SK-N-SH (cell line): Measurements from ENCODE around the gene HMGCL. TPM values are rescaled to one million over a fixed set of nuclear protein-coding genes. Genes with fewer than 3 reads are reported as not detected.

Experiments
- CTCF ChIA-PET: fragments of 300-600, 350-600 bp; formaldehyde crosslinking; extraction: SDS; loops from one replicate; lab custom pipeline; 2021; lab: Yijun Ruan, JAX
- POLR2A ChIA-PET: fragments of 350-600 bp; sonication (Branson Sonifier 250); formaldehyde crosslinking; extraction: SDS; loops from one replicate; lab custom pipeline; 2020; ENCODE audit warnings: antibody characterized with exemption, inconsistent platforms; lab: Yijun Ruan, JAX
- DNase-seq: peaks from one replicate; pipeline ENCODE4 v3.0.0; 2012
- H2AFZ ChIP-seq: fragments of 200-600 bp; sonication (generic); 2 replicates; pipeline ENCODE4 v1.8.1; 2016; ENCODE audit warnings: antibody characterized with exemption, mild to moderate bottlenecking, low read depth
- H3F3A ChIP-seq: fragments of 200-600 bp; sonication (generic); replicated peaks from 2 replicates; pipeline ENCODE3; 2016; ENCODE audit warnings: antibody characterized with exemption, mild to moderate bottlenecking; ENCODE audit not compliant: insufficient read depth
- H3K27ac ChIP-seq, 2 experiments: fragments of 200-500 bp in 1 of 2; fragments of 200-600 bp in 1 of 2; sonication (Bioruptor generic) in 1 of 2; sonication (generic), shearing (Covaris generic) in 1 of 2; 2 replicates each; pipeline versions ENCODE4 v1.5.1 to v1.6.1; 2014 to 2016; ENCODE audit warnings: low read depth in 2 of 2, inconsistent platforms in 1 of 2, low read length in 1 of 2, mild to moderate bottlenecking in 1 of 2, mixed read lengths in 1 of 2
- H3K27me3 ChIP-seq: fragments of 200-600 bp; sonication (generic), shearing (Covaris generic); 2 replicates; pipeline ENCODE4 v1.6.1; 2016; ENCODE audit warnings: mixed run types; ENCODE audit not compliant: insufficient read depth
- H3K36me3 ChIP-seq, 2 experiments: fragments of 200-500 bp in 1 of 2; fragments of 200-600 bp in 1 of 2; sonication (Bioruptor generic) in 1 of 2; sonication (generic) in 1 of 2; replicated peaks in 1 of 2; 2 replicates each; pipeline versions ENCODE3 to v1.5.1; 2014 to 2016; ENCODE audit warnings: low read length in 1 of 2, mild to moderate bottlenecking in 1 of 2; ENCODE audit not compliant: insufficient read depth in 2 of 2, control insufficient read depth in 1 of 2
- H3K4me1 ChIP-seq, 2 experiments: fragments of 200-500 bp in 1 of 2; fragments of 200-600 bp in 1 of 2; sonication (Bioruptor generic) in 1 of 2; sonication (generic), shearing (Covaris generic) in 1 of 2; 2 replicates each; pipeline versions ENCODE4 v1.5.1 to v1.6.1; 2014 to 2016; ENCODE audit warnings: low read depth in 1 of 2, low read length in 1 of 2, mixed run types in 1 of 2; ENCODE audit not compliant: insufficient read depth in 2 of 2, control insufficient read depth in 1 of 2
- H3K4me2 ChIP-seq: fragments of 200-600 bp; sonication (generic), shearing (Covaris generic); 2 replicates; pipeline ENCODE4 v1.6.1; 2017; ENCODE audit warnings: mixed run types
- H3K4me3 ChIP-seq, 2 experiments: fragments of 200-500 bp in 1 of 2; fragments of 200-600 bp in 1 of 2; sonication (Bioruptor generic) in 1 of 2; sonication (generic), shearing (Covaris generic) in 1 of 2; 2 replicates each; pipeline versions ENCODE4 v1.5.1 to v1.8.1; 2014 to 2016; ENCODE audit warnings: low read depth in 2 of 2, inconsistent platforms in 1 of 2, low read length in 1 of 2, mild to moderate bottlenecking in 1 of 2, mixed read lengths in 1 of 2, moderate library complexity in 1 of 2
- H3K79me2 ChIP-seq: fragments of 200-600 bp; sonication (generic); 2 replicates; pipeline ENCODE4 v1.8.1; 2017; ENCODE audit warnings: mild to moderate bottlenecking; ENCODE audit not compliant: insufficient read depth
- H3K9ac ChIP-seq: fragments of 200-600 bp; sonication (generic); 2 replicates; pipeline ENCODE4 v1.6.1; 2017; ENCODE audit warnings: mixed run types
- H3K9me2 ChIP-seq: fragments of 200-600 bp; sonication (generic); 2 replicates; pipeline ENCODE4 v1.6.1; 2017; ENCODE audit warnings: mixed run types
- H3K9me3 ChIP-seq: fragments of 200-600 bp; sonication (generic); 2 replicates; pipeline ENCODE4 v1.6.1; 2017; ENCODE audit warnings: mixed run types, mild to moderate bottlenecking, moderate library complexity
- H4K20me1 ChIP-seq: fragments of 200-600 bp; sonication (generic); 2 replicates; pipeline ENCODE4 v1.6.1; 2017; ENCODE audit warnings: mild to moderate bottlenecking, mixed run types; ENCODE audit not compliant: insufficient read depth
- CHD2 ChIP-seq: fragments of 150-350 bp; IDR thresholded peaks from 2 replicates; pipeline ENCODE4 v1.6.1; 2018; ENCODE audit warnings: low read length; ENCODE audit not compliant: partially characterized antibody
- ELF1 ChIP-seq: IDR thresholded peaks from 2 replicates; pipeline ENCODE4 v1.4.0; 2012
- EP300 ChIP-seq, 2 experiments: IDR thresholded peaks; 2 replicates each; pipeline versions ENCODE4 v1.4.0 to v1.6.1; 2012; ENCODE audit warnings: borderline replicate concordance in 1 of 2, low read depth in 1 of 2, low read length in 1 of 2
- FOSL2 ChIP-seq: IDR thresholded peaks from 2 replicates; pipeline ENCODE4 v1.4.0; 2012; ENCODE audit warnings: low read depth, mild to moderate bottlenecking, moderate library complexity, borderline replicate concordance
- FOXJ3 ChIP-seq: sonication (generic); formaldehyde crosslinking; IDR thresholded peaks from 2 replicates; pipeline ENCODE4 v1.5.1; 2020; ENCODE audit warnings: mild to moderate bottlenecking, missing genetic modification reagents
- FOXM1 ChIP-seq: IDR thresholded peaks from 2 replicates; pipeline ENCODE4 v1.4.0; 2012; ENCODE audit warnings: low read depth, mild to moderate bottlenecking
- GABPA ChIP-seq: IDR thresholded peaks from 2 replicates; pipeline ENCODE4 v1.4.0; 2012; ENCODE audit warnings: low read depth, mild to moderate bottlenecking
- JUND ChIP-seq: IDR thresholded peaks from 2 replicates; pipeline ENCODE4 v1.4.0; 2012
- MEF2A ChIP-seq: IDR thresholded peaks from 2 replicates; pipeline ENCODE4 v1.4.0; 2012; ENCODE audit warnings: low read depth, borderline replicate concordance
- MXI1 ChIP-seq: IDR thresholded peaks from 2 replicates; pipeline ENCODE4 v1.6.1; 2012; ENCODE audit warnings: mild to moderate bottlenecking, low read depth, low read length, improper control_type of control experiment
- NFIC ChIP-seq: IDR thresholded peaks from 2 replicates; pipeline ENCODE4 v1.4.0; 2012; ENCODE audit warnings: borderline replicate concordance
- RCOR1 ChIP-seq: fragments of 150-350 bp; IDR thresholded peaks from 2 replicates; pipeline ENCODE4 v1.6.1; 2017; ENCODE audit warnings: antibody characterized with exemption, low read length
- TAF1 ChIP-seq: IDR thresholded peaks from 2 replicates; pipeline ENCODE4 v1.6.1; 2012; ENCODE audit warnings: low read depth, mild to moderate bottlenecking, low read length, moderate library complexity, borderline replicate concordance
- TCF12 ChIP-seq: IDR thresholded peaks from 2 replicates; pipeline ENCODE4 v1.4.0; 2012
- USF2 ChIP-seq: fragments of 150-350 bp; IDR thresholded peaks from 2 replicates; pipeline ENCODE4 v1.6.1; 2017; ENCODE audit warnings: antibody characterized with exemption, low read length, low read depth, borderline replicate concordance
- WGBS: methylation state at CpG from one replicate; pipeline ENCODE4 v1.1.6; 2017; ENCODE audit warnings: low lambda C conversion rate; 5-methylcytosine and 5-hydroxymethylcytosine counted together
- polyA plus RNA-seq, 3 experiments: library from polyadenylated mRNA; depleted of rRNA; stranded (reverse); fragments of >200 nt; gene quantifications; 2 replicates each; pipeline ENCODE4 v1.2.3, GENCODE V29; 2012
- TF ChIP-seq, protein P1 (sequence below): IDR thresholded peaks from 2 replicates; pipeline ENCODE4 v1.4.0; 2012; ENCODE audit warnings: low read depth
- TF ChIP-seq, protein P2 (sequence below): IDR thresholded peaks from 2 replicates; pipeline ENCODE4 v1.6.1; 2012; ENCODE audit warnings: mild to moderate bottlenecking, low read depth, low read length, moderate library complexity
- TF ChIP-seq, protein P3 (sequence below): IDR thresholded peaks from 2 replicates; pipeline ENCODE4; 2012

Gene HMGCL
- polyA plus RNA-seq, 1 of the 3 experiments (the other 2 are of a cell fraction), result 28.2 TPM

DNA sequence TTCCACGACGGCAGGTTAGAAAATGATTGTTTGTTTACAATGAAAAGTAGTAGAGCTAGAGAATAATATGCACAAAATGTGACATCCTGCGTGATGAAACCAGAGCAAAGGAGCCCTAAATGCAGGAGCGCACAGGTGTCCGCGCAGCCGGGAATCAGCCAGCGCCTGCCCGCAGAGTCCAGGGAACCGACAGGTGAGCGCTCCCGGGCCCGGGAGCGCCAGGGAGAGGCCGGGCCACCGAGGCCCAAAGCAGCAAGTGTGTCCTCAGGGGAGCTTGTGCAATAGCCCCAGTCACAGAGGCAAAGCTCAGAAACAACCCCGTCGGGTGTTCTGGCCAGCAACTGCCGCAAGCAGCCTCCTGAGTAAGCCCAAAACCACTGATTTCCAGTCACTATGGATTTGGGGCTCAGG lies 23.9 kb downstream of the HMGCL start:
- ChIA-PET POLR2A (interaction anchor here (1.5 to 4.1 kb wide), 5 partner anchors 10 to 158 kb away, joined by 3 to 24 read pairs (median 7); partner anchors contain the start of genes HMGCL, LYPLA2, PITHD1 and PNRC2), CTCF (interaction anchor here (0.9 to 5.7 kb wide), 10 partner anchors 9 to 227 kb away, joined by 3 to 47 read pairs (median 4); partner anchors contain the start of gene FUCA1)
- H3K9ac ChIP-seq, result peak overlapping the region; percentile 72
- peaks cover 5 to 18% of the 10 kb centered on the region in 2 experiments for H3K36me3 ChIP-seq
- H3K4me1 ChIP-seq, result peaks cover 5 to 30% of the 10 kb centered on the region in 2 experiments; a peak in 1 of 4 replicates
- H3K4me3 ChIP-seq, result peak overlapping the region; percentile 71 to 89
- peak overlapping the region; percentile 98 for H2AFZ ChIP-seq
- WGBS, result 29% methylated on average over 7 of the region's 19 CpGs
- H4K20me1 ChIP-seq, result no peaks in the 10 kb centered on the region
- no peaks in the 10 kb centered on the region; the same call in 1 of the 2 replicates for H3K79me2 ChIP-seq
- DNase-seq, result peak; percentile 37
- H3K27ac ChIP-seq, result peak overlapping the region; percentile 73 to 89; a peak in 3 of 4 replicates
- H3K27me3 ChIP-seq, result no peaks in the 10 kb centered on the region
- H3F3A ChIP-seq, result peaks cover 15% of the 10 kb centered on the region
- no peak for TF ChIP-seq ELF1
- peak; percentile 42; the same call in 1 of the 2 replicates for TF ChIP-seq MXI1
- no peak for TF ChIP-seq TAF1
- no peaks in the 10 kb centered on the region for H3K9me2 ChIP-seq
- H3K4me2 ChIP-seq, result peak overlapping the region; percentile 100
- no peaks in the 10 kb centered on the region for H3K9me3 ChIP-seq

DNA sequence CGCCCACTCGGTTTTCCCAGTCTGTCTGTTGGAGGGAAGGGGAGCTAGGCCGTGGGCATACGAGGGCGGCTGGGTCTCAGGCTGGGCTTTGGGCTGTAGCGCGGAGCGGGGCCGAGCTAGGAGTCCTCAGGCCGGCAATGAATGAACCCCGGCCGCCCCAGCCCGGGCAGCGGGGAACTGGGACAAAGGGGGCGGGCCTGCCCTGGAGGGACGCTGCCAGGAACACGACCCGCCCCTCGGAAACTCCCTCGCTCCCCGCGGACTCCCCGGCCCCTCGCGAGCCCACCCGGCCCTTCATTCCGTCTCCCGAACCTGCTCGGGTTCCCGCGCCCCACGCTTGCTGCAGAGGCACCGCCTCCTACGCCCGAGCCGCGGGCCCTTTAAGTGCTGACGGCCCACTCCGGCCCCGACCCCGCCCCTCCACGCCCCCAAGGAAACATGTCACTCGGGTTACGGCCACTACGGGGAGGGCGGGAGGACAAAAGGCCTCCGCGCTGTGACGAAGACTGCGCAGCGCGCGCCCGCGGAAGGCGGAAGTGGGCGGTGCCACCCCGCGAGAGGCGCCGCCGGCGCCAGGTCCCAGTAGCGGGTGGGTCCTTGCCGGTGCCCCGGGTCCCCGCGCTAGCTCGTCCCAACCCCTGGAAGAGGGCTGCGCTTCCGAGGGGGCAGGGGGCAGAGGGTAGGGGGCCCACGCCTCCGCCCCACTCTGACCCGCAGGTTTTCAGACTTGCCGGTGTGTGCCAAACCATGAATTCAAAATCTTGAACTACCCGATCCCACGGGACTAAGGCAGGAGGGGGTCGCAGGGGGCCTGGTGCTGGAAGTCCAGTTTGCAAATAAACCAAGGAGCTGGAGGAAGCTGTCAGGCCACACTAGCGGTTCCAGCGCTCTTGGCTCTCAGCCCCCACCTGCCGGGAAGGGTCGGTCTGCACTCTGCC lies 24.6 kb downstream of the HMGCL start, which contains the start of gene GALE:
TSS of gene GALE (minus strand) at position 355 of the 938 bp plus-strand sequence. CDS start 1,747 bp downstream, outside the sequence.
- Histone ChIP-seq H3K9ac (peak within 1 kb of the TSS; percentile 72), H3K4me3 (peak within 1 kb of the TSS; percentile 71 to 89), H4K20me1 (no peaks in the 10 kb centered on the region), H3F3A (peaks cover 15% of the 10 kb centered on the region), H2AFZ (peak within 1 kb of the TSS; percentile 98), H3K27ac (peak within 1 kb of the TSS; percentile 73 to 89), H3K9me3 (no peaks in the 10 kb centered on the region), H3K4me2 (peak within 1 kb of the TSS; percentile 100), H3K36me3 (peaks cover 5 to 23% of the 10 kb centered on the region in 2 experiments), H3K9me2 (no peaks in the 10 kb centered on the region), H3K27me3 (no peaks in the 10 kb centered on the region), H3K4me1 (peaks cover 5 to 30% of the 10 kb centered on the region in 2 experiments; a peak in 1 of 4 replicates), H3K79me2 (no peaks in the 10 kb centered on the region; the same call in 1 of the 2 replicates)
- POLR2A ChIA-PET, result interaction anchor here (1.2 to 4.1 kb wide), 6 partner anchors 9 to 158 kb away, joined by 3 to 24 read pairs (median 6); partner anchors contain the start of genes HMGCL, LYPLA2, PITHD1 and PNRC2
- WGBS, result under 1% methylated on average over 18 of the region's 82 CpGs
- DNase-seq, result peak; percentile 99
- CTCF ChIA-PET, result interaction anchor here (0.6 to 5.7 kb wide), 11 partner anchors 10 to 228 kb away, joined by 3 to 47 read pairs (median 4); partner anchors contain the start of genes FUCA1, LYPLA2 and RPL11
- peak; percentile 24; the same call in 1 of the 2 replicates for TF ChIP-seq RCOR1
- 0 out of 4 replicates have a peak, but pooled peaks of 1 of the 2 experiments have one; percentile 9 for TF ChIP-seq EP300 (IDR thresholded peaks at IDR 0.05; ENCODE audit: borderline replicate concordance in 1 of 2, low read depth in 1 of 2, low read length in 1 of 2)
- peak; percentile 75 for TF ChIP-seq GABPA
- no peak for TF ChIP-seq FOSL2
- 0 out of 2 replicates have a peak, but pooled peaks have one; percentile 42 for TF ChIP-seq FOXJ3 (CRISPR knock-in tag)
- TF ChIP-seq TCF12, result peak; percentile 19; the same call in 1 of the 2 replicates
- 0 out of 2 replicates have a peak, but pooled peaks have one; percentile 7 for TF ChIP-seq JUND
- TF ChIP-seq MXI1, result peak; percentile 91
- peak; percentile 81 for TF ChIP-seq CHD2
- TF ChIP-seq, protein P1, sequence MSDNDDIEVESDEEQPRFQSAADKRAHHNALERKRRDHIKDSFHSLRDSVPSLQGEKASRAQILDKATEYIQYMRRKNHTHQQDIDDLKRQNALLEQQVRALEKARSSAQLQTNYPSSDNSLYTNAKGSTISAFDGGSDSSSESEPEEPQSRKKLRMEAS, result peak; percentile 86
- TF ChIP-seq MEF2A, result no peak
- TF ChIP-seq FOXM1, result no peak
- 0 out of 2 replicates have a peak, but pooled peaks have one; percentile 29 for TF ChIP-seq NFIC
- TF ChIP-seq, protein P2, sequence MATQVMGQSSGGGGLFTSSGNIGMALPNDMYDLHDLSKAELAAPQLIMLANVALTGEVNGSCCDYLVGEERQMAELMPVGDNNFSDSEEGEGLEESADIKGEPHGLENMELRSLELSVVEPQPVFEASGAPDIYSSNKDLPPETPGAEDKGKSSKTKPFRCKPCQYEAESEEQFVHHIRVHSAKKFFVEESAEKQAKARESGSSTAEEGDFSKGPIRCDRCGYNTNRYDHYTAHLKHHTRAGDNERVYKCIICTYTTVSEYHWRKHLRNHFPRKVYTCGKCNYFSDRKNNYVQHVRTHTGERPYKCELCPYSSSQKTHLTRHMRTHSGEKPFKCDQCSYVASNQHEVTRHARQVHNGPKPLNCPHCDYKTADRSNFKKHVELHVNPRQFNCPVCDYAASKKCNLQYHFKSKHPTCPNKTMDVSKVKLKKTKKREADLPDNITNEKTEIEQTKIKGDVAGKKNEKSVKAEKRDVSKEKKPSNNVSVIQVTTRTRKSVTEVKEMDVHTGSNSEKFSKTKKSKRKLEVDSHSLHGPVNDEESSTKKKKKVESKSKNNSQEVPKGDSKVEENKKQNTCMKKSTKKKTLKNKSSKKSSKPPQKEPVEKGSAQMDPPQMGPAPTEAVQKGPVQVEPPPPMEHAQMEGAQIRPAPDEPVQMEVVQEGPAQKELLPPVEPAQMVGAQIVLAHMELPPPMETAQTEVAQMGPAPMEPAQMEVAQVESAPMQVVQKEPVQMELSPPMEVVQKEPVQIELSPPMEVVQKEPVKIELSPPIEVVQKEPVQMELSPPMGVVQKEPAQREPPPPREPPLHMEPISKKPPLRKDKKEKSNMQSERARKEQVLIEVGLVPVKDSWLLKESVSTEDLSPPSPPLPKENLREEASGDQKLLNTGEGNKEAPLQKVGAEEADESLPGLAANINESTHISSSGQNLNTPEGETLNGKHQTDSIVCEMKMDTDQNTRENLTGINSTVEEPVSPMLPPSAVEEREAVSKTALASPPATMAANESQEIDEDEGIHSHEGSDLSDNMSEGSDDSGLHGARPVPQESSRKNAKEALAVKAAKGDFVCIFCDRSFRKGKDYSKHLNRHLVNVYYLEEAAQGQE, result peak; percentile 35; the same call in 1 of the 2 replicates
- TF ChIP-seq, protein P3, sequence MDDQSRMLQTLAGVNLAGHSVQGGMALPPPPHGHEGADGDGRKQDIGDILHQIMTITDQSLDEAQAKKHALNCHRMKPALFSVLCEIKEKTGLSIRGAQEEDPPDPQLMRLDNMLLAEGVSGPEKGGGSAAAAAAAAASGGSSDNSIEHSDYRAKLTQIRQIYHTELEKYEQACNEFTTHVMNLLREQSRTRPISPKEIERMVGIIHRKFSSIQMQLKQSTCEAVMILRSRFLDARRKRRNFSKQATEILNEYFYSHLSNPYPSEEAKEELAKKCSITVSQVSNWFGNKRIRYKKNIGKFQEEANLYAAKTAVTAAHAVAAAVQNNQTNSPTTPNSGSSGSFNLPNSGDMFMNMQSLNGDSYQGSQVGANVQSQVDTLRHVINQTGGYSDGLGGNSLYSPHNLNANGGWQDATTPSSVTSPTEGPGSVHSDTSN, result peak; percentile 77
- TF ChIP-seq ELF1, result peak; percentile 94
- TF ChIP-seq USF2, result no peak
- peak; percentile 67 for TF ChIP-seq TAF1
